A673 (cell line): ENCODE results near the gene EPAS1. TPM values are rescaled to one million over a fixed set of nuclear protein-coding genes. Genes with fewer than 3 reads are reported as not detected.

Experiments used
- BruUV-seq: library from RNA; stranded (reverse); fragments of 400-500 nt; replicated peaks from 2 replicates; lab custom pipeline; 2021; lab: Mats Ljungman, UMichigan
- CTCF ChIA-PET: fragments of 300-600 bp; sonication (Branson Sonifier 250); formaldehyde crosslinking; loops from one replicate; lab custom pipeline; 2022; ENCODE audit warnings: antibody characterized with exemption; lab: Charles Lee
- POLR2A ChIA-PET: fragments of 300-600 bp; sonication (Branson Sonifier 250); formaldehyde crosslinking; loops from one replicate; lab custom pipeline; 2022; ENCODE audit warnings: antibody characterized with exemption; ENCODE audit not compliant: low non-redundant PET; lab: Charles Lee
- DNase-seq: peaks from one replicate; pipeline ENCODE4 v3.0.0-alpha.2; 2015; ENCODE audit warnings: low spot score
- H3K27ac ChIP-seq: fragments of 200-600 bp; sonication (generic); 2 replicates; pipeline ENCODE4 v1.5.1; 2016; ENCODE audit warnings: mixed run types, low read depth, mild to moderate bottlenecking, mixed read lengths, antibody characterized with exemption, low read length; ENCODE audit not compliant: poor library complexity, severe bottlenecking
- H3K27me3 ChIP-seq: fragments of 200-600 bp; sonication (generic); replicated peaks from 2 replicates; pipeline ENCODE4 v1.6.1; 2017; ENCODE audit warnings: mixed run types, low read depth, mild to moderate bottlenecking, mixed read lengths, antibody characterized with exemption, low read length; ENCODE audit not compliant: insufficient read depth, poor library complexity
- H3K36me3 ChIP-seq: fragments of 200-600 bp; sonication (generic); 2 replicates; pipeline ENCODE4 v1.6.1; 2016; ENCODE audit warnings: mixed run types, mild to moderate bottlenecking, mixed read lengths, antibody characterized with exemption, low read length; ENCODE audit not compliant: insufficient read depth, poor library complexity, severe bottlenecking
- H3K4me1 ChIP-seq: fragments of 200-600 bp; sonication (generic); 2 replicates; pipeline ENCODE4 v1.6.1; 2017; ENCODE audit warnings: mixed run types, mild to moderate bottlenecking, mixed read lengths, antibody characterized with exemption, low read length; ENCODE audit not compliant: insufficient read depth, poor library complexity, severe bottlenecking
- H3K4me3 ChIP-seq: fragments of 200-600 bp; sonication (generic); 2 replicates; pipeline ENCODE4 v1.5.1; 2016; ENCODE audit warnings: low read depth, mixed run types, mild to moderate bottlenecking, mixed read lengths, low read length; ENCODE audit not compliant: poor library complexity, severe bottlenecking
- H3K9me3 ChIP-seq: fragments of 200-600 bp; sonication (generic); 2 replicates; pipeline ENCODE4 v1.6.1; 2016; ENCODE audit warnings: mixed run types, low read depth, mild to moderate bottlenecking, mixed read lengths, antibody characterized with exemption, low read length; ENCODE audit not compliant: poor library complexity, severe bottlenecking
- EZH2 ChIP-seq: fragments of 200-600 bp; sonication (generic); IDR thresholded peaks from 2 replicates; pipeline ENCODE4 v1.6.1; 2017; ENCODE audit warnings: borderline replicate concordance, low read depth, mild to moderate bottlenecking, mixed read lengths, antibody characterized with exemption, low read length; ENCODE audit not compliant: poor library complexity, severe bottlenecking
- intact Hi-C: fragments of 100-400 bp; cut with micrococcal nuclease; formaldehyde crosslinking; loops from one replicate; pipeline ENCODE4 v1.10.0; 2022; ENCODE audit not compliant: unreplicated experiment
- total RNA-seq: library from RNA; stranded (reverse); gene quantifications from 2 replicates; pipeline ENCODE4 v1.2.3, GENCODE V29; 2021
- TF ChIP-seq, protein P1 (sequence below): fragments of 300-800, 200-600 bp; sonication (generic); conservative IDR thresholded peaks from 2 replicates; pipeline ENCODE4 v1.5.1; 2017; ENCODE audit warnings: low read depth, mild to moderate bottlenecking, antibody characterized with exemption, low read length, moderate library complexity, mixed read lengths

Gene EPAS1
- total RNA-seq, 1 experiment from 2014 or later, result 0.41 TPM

DNA sequence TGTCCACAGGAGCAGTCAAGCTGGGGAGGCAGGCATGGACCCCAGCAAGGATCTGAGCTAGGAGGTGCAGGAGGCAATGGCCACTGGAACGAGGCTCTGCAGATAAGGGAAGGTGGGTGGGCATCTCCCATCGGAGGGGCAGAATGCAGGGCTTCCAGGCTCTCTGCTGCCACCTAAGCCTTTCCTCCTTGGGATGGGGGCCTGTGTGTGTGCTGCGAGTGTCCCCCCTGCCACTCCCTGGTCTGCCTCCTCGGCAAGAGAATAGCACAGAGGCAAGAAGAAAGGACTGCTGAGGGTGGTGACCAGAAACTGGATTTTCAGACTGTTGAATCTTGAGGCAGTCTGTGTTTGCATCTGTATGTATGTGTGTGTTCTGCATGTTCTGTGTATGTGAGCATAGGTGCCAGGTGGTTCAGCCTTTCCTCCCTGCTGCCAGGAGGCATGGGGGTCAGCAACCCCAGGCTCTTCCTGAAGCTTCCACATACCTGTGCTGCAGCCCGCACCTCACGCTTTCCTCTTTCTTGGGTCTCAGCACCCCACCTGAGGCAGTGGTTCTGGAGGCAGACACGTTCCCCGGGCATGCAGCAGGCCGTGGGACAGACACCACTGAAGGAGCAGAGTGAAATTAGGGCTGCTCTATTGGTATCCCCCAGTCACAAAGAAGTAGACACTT, 86.7 kb downstream of the EPAS1 start:
- no peaks in the 10 kb centered on the region for H3K36me3 ChIP-seq
- TF ChIP-seq EZH2, result no peak
- TF ChIP-seq, protein P1, sequence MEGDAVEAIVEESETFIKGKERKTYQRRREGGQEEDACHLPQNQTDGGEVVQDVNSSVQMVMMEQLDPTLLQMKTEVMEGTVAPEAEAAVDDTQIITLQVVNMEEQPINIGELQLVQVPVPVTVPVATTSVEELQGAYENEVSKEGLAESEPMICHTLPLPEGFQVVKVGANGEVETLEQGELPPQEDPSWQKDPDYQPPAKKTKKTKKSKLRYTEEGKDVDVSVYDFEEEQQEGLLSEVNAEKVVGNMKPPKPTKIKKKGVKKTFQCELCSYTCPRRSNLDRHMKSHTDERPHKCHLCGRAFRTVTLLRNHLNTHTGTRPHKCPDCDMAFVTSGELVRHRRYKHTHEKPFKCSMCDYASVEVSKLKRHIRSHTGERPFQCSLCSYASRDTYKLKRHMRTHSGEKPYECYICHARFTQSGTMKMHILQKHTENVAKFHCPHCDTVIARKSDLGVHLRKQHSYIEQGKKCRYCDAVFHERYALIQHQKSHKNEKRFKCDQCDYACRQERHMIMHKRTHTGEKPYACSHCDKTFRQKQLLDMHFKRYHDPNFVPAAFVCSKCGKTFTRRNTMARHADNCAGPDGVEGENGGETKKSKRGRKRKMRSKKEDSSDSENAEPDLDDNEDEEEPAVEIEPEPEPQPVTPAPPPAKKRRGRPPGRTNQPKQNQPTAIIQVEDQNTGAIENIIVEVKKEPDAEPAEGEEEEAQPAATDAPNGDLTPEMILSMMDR, result no peak
- POLR2A ChIA-PET, result no interaction called here
- H3K27ac ChIP-seq, result no peak overlapping the region
- no peak overlapping the region for H3K4me3 ChIP-seq
- peaks cover 8% of the 10 kb centered on the region for H3K4me1 ChIP-seq
- BruUV-seq, result no TSS peak
- CTCF ChIA-PET, result no interaction called here
- H3K27me3 ChIP-seq, result no peaks in the 10 kb centered on the region
- no peaks in the 10 kb centered on the region for H3K9me3 ChIP-seq
- no peak for DNase-seq
- intact Hi-C loops, result no loop called here

DNA sequence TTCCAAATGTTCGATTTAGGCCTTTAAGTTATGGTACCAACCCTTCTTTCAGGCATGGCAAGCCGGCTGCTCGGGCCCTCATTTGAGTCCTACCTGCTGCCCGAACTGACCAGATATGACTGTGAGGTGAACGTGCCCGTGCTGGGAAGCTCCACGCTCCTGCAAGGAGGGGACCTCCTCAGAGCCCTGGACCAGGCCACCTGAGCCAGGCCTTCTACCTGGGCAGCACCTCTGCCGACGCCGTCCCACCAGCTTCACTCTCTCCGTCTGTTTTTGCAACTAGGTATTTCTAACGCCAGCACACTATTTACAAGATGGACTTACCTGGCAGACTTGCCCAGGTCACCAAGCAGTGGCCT, 87.2 kb downstream of the EPAS1 start:
- no peaks in the 10 kb centered on the region for H3K9me3 ChIP-seq
- no peak for DNase-seq
- ChIA-PET CTCF (no interaction called here), POLR2A (no interaction called here)
- no peak overlapping the region for H3K27ac ChIP-seq
- TF ChIP-seq, protein P1, result no peak
- no peak for TF ChIP-seq EZH2
- intact Hi-C loops, result no loop called here
- BruUV-seq, result no TSS peak
- H3K4me3 ChIP-seq, result no peak overlapping the region
- peaks cover 5% of the 10 kb centered on the region for H3K4me1 ChIP-seq
- H3K27me3 ChIP-seq, result no peaks in the 10 kb centered on the region
- no peaks in the 10 kb centered on the region for H3K36me3 ChIP-seq

DNA sequence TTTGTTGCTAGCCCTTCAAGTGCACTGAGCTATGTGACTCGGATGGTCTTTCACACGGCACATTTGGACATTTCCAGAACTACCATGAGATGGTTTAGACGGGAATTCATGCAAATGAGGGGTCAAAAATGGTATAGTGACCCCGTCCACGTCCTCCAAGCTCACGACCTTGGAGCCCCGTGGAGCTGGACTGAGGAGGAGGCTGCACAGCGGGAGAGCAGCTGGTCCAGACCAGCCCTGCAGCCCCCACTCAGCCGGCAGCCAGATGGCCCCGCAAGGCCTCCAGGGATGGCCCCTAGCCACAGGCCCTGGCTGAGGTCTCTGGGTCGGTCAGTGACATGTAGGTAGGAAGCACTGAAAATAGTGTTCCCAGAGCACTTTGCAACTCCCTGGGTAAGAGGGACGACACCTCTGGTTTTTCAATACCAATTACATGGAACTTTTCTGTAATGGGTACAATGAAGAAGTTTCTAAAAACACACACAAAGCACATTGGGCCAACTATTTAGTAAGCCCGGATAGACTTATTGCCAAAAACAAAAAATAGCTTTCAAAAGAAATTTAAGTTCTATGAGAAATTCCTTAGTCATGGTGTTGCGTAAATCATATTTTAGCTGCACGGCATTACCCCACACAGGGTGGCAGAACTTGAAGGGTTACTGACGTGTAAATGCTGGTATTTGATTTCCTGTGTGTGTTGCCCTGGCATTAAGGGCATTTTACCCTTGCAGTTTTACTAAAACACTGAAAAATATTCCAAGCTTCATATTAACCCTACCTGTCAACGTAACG, 88.8 kb downstream of the EPAS1 start:
- ChIA-PET CTCF (no interaction called here), POLR2A (no interaction called here)
- no peaks in the 10 kb centered on the region for H3K9me3 ChIP-seq
- H3K4me3 ChIP-seq, result no peak overlapping the region
- no peaks in the 10 kb centered on the region for H3K27me3 ChIP-seq
- intact Hi-C loops, result no loop called here
- H3K36me3 ChIP-seq, result no peaks in the 10 kb centered on the region
- TF ChIP-seq, protein P1, result no peak
- no peaks in the 10 kb centered on the region for H3K4me1 ChIP-seq
- no peak overlapping the region for H3K27ac ChIP-seq
- no TSS peak for BruUV-seq
- DNase-seq, result no peak
